Naive B cell (primary cell): ENCODE data around the gene AJM1. TPM values are rescaled to one million over a fixed set of nuclear protein-coding genes. Genes with fewer than 3 reads are reported as not detected.

Source experiments
- ATAC-seq, 2 donors: fragments of 150-1000 bp; cut with Tn5 transposase; 2 replicates each; pipeline ENCODE4 v1.10.0; 2021; ENCODE audit warnings: low read depth in 2 of 2, mild to moderate bottlenecking in 2 of 2, moderate library complexity in 2 of 2
- DNase-seq: peaks from one replicate; pipeline ENCODE4 v3.0.0; 2022
- H3K27ac Mint-ChIP-seq, 6 donors: one replicate each; pipeline ENCODE4 v1.8.0; 2020 to 2022; ENCODE audit warnings: mild to moderate bottlenecking in 6 of 6, mixed read lengths in 6 of 6, moderate library complexity in 5 of 6, inconsistent platforms in 2 of 6
- H3K27me3 Mint-ChIP-seq, 3 donors: one replicate each; pipeline ENCODE4 v1.8.0; 2021 to 2022; ENCODE audit warnings: mixed read lengths in 3 of 3, mild to moderate bottlenecking in 1 of 3
- H3K36me3 Mint-ChIP-seq, 2 donors: one replicate each; pipeline ENCODE4 v1.8.0; 2020 to 2022; ENCODE audit warnings: mixed read lengths in 2 of 2, inconsistent platforms in 1 of 2, mild to moderate bottlenecking in 1 of 2
- H3K4me1 Mint-ChIP-seq, 3 donors: one replicate each; pipeline ENCODE4 v1.8.0; 2020 to 2022; ENCODE audit warnings: mixed read lengths in 3 of 3, inconsistent platforms in 1 of 3, mild to moderate bottlenecking in 1 of 3, moderate library complexity in 1 of 3
- H3K4me3 Mint-ChIP-seq, 8 donors: one replicate each; pipeline ENCODE4 v1.8.0; 2020 to 2022; ENCODE audit warnings: mild to moderate bottlenecking in 8 of 8, mixed read lengths in 8 of 8, moderate library complexity in 8 of 8, inconsistent platforms in 2 of 8
- H3K9me3 Mint-ChIP-seq, 7 donors: one replicate each; pipeline ENCODE4 v1.8.0; 2020 to 2022; ENCODE audit warnings: mixed read lengths in 7 of 7, mild to moderate bottlenecking in 5 of 7, inconsistent platforms in 2 of 7, moderate library complexity in 1 of 7
- polyA plus RNA-seq, 6 donors: library from polyadenylated mRNA; unstranded; fragments of 300-500 nt; fragmentation: Illumina TruSeq; gene quantifications; one replicate each; pipeline ENCODE4 v1.2.3, GENCODE V29; 2021; ENCODE audit warnings: low read depth in 6 of 6

AJM1 gene
- polyA plus RNA-seq, 6 donors from 2014 or later = 0.08 TPM; not detected in 5

GRCh38 chr9:136803551-136804508 lies 38.4 kb upstream of the AJM1 start:
- ATAC-seq (no peak), DNase-seq (no peak)
- no peaks in the 10 kb centered on the region for H3K9me3 Mint-ChIP-seq
- H3K4me1 Mint-ChIP-seq = peaks cover 31 to 46% (median 31%) of the 10 kb centered on the region in 3 donors
- H3K4me3 Mint-ChIP-seq = peak overlapping the region in 4 of 8 donors; percentile 39 to 71 (median 69)
- no peaks in the 10 kb centered on the region for H3K36me3 Mint-ChIP-seq
- no peaks in the 10 kb centered on the region for H3K27me3 Mint-ChIP-seq
- H3K27ac Mint-ChIP-seq = peak overlapping the region in 2 of 6 donors; percentile 47 to 51

DNA sequence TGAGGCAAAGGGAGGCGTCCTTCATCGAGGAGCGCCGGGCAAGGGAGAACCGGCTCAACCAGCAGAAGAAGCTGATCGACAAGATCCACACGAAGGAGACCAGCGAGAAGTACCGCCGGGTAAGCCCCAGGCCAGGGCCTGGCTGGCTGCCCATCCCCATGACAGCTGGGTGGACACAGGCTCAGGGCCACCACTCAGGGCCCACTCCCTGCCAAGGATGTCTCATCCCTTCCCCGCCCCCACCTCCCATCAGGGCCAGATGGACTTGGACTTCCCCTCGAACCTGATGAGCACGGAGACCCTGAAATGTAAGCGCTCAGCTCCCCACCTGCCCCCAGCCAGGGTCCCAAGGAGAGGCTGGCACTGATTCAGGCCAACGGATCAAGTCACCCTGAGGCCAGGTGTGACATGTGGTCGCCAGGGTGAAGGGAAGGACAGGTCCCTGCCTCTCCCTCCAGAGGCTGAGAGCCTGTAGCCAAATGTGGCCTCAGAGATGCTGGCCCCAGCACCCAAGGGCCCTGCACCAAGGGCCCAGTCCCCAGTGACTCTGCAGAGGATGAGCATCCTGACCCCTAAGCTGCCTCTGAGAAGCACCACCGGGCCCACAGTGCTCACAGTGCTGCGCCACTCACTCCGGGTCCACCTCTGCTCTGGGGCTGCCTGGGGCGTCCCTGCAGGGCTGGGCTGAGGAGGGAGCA lies 37.6 kb upstream of the AJM1 start:
- Mint-ChIP-seq H3K27ac (no peak overlapping the region), H3K27me3 (no peaks in the 10 kb centered on the region)

GRCh38 chr9:136805207-136805740 lies 37.0 kb upstream of the AJM1 start:
- Mint-ChIP-seq H3K4me3 (peak overlapping the region in 3 of 8 donors; percentile 47 to 89 (median 62)), H3K9me3 (no peaks in the 10 kb centered on the region), H3K4me1 (peaks cover 33 to 54% (median 44%) of the 10 kb centered on the region in 3 donors), H3K27me3 (no peaks in the 10 kb centered on the region), H3K36me3 (no peaks in the 10 kb centered on the region), H3K27ac (peak overlapping the region in 2 of 6 donors; percentile 30 to 70)
- DNase-seq (no peak), ATAC-seq (no peak)

More for the DNA sequence above, 37.6 kb upstream of the AJM1 start:
- Mint-ChIP-seq H3K4me1 (peaks cover 35 to 53% (median 40%) of the 10 kb centered on the region in 3 donors), H3K36me3 (no peaks in the 10 kb centered on the region), H3K9me3 (no peaks in the 10 kb centered on the region), H3K4me3 (peak overlapping the region in 1 of 8 donors; percentile 71)
- DNase-seq (no peak), ATAC-seq (no peak)

GRCh38 chr9:136806067-136806466 lies 36.2 kb upstream of the AJM1 start:
- ATAC-seq (no peak), DNase-seq (no peak)
- H3K27ac Mint-ChIP-seq = no peak overlapping the region
- H3K36me3 Mint-ChIP-seq = no peaks in the 10 kb centered on the region
- peak overlapping the region in 6 of 8 donors; percentile 86 to 94 (median 90) for H3K4me3 Mint-ChIP-seq
- H3K4me1 Mint-ChIP-seq = peaks cover 27 to 50% (median 39%) of the 10 kb centered on the region in 3 donors
- no peaks in the 10 kb centered on the region for H3K27me3 Mint-ChIP-seq
- H3K9me3 Mint-ChIP-seq = no peaks in the 10 kb centered on the region

- peaks cover 24 to 47% (median 33%) of the 10 kb centered on the region in 3 donors for H3K4me1 Mint-ChIP-seq
- H3K36me3 Mint-ChIP-seq = no peaks in the 10 kb centered on the region
- DNase-seq (no peak), ATAC-seq (no peak)
- H3K4me3 Mint-ChIP-seq = peak overlapping the region; percentile 86 to 94 (median 90)
- H3K9me3 Mint-ChIP-seq = no peaks in the 10 kb centered on the region
- H3K27me3 Mint-ChIP-seq = no peaks in the 10 kb centered on the region
- peak overlapping the region in 5 of 6 donors; percentile 85 to 96 (median 92) for H3K27ac Mint-ChIP-seq
These were observed 35.6 kb upstream of the AJM1 start for GRCh38 chr9:136806631-136807201.

- H3K4me1 Mint-ChIP-seq = peaks cover 24 to 47% (median 32%) of the 10 kb centered on the region in 3 donors
- H3K4me3 Mint-ChIP-seq = peak within 1 kb of the TSS; percentile 86 to 95 (median 91)
These were observed 34.8 kb upstream of the AJM1 start, which contains the start of gene RABL6 for GRCh38 chr9:136807281-136808074. Gene RABL6, plus strand, starts transcription at chr9:136807948. Its CDS starts 249 bp downstream, at chr9:136808197.

DNA sequence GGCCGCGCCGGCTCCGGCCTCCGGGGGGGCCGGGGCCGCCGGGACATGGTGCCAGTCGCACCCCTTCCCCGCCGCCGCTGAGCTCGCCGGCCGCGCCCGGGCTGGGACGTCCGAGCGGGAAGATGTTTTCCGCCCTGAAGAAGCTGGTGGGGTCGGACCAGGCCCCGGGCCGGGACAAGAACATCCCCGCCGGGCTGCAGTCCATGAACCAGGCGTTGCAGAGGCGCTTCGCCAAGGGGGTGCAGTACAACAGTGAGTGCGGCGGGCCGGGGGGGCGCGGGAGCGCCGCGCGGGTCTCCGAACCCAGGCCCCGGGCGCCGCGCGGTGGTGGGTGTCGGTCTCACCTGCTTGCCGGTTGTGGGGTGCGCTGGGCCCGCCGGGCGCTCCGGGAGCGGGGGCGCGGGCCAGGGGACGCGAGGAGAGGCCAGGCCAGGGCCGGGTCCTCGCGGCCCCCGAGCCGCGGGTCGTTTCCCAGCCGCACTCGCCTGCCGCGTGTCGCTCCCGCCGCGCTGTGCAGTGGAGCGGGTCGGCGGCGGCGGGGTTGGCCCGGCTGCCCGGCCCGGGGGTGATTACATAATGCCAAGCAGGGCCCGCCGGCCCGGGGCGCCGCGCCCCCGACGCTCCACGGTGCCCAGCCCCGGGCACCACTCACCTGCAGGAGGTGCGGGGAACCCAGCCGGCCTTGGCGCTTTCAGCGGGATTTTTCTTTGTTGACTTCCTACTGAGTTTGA lies 34.0 kb upstream of the AJM1 start:
- DNase-seq (no peak), ATAC-seq (peak; percentile 42 to 49)
- H3K9me3 Mint-ChIP-seq = no peaks in the 10 kb centered on the region

More at GRCh38 chr9:136807281-136808074, 34.8 kb upstream of the AJM1 start, which contains the start of gene RABL6:
- peak; percentile 86 for DNase-seq
- Mint-ChIP-seq H3K27ac (peak within 1 kb of the TSS; percentile 78 to 96 (median 93)), H3K9me3 (no peaks in the 10 kb centered on the region), H3K36me3 (no peaks in the 10 kb centered on the region), H3K27me3 (no peaks in the 10 kb centered on the region)
- ATAC-seq = peak; percentile 84 to 85

DNA sequence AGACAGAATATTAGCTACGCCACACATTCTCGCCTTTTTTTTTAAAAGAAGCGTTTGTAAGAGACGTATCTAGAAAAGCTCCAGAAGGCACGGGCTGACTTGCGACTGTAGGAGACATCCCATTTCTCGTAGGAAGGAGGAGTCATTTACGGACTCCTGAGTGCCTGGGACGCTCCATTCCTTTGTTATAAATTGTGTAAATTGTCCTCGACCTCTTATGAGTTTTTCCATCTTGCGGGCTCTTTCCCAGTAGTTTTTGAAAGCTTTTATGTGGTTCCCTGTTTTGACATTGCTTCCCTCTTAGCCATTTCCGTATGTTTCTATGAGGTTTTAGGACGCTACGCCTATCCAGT lies 33.5 kb upstream of the AJM1 start:
- H3K4me1 Mint-ChIP-seq = peaks cover 35 to 53% (median 36%) of the 10 kb centered on the region in 3 donors

More for the DNA sequence above, 34.0 kb upstream of the AJM1 start:
- Mint-ChIP-seq H3K27me3 (no peaks in the 10 kb centered on the region), H3K4me1 (peaks cover 31 to 53% (median 35%) of the 10 kb centered on the region in 3 donors), H3K36me3 (no peaks in the 10 kb centered on the region), H3K4me3 (peak overlapping the region; percentile 81 to 93 (median 86)), H3K27ac (peak overlapping the region in 5 of 6 donors; percentile 41 to 95 (median 70))

GRCh38 chr9:136814725-136815421 lies 27.4 kb upstream of the AJM1 start:
- Mint-ChIP-seq H3K9me3 (no peaks in the 10 kb centered on the region), H3K27ac (no peak overlapping the region), H3K27me3 (no peaks in the 10 kb centered on the region), H3K36me3 (peaks cover 4 to 21% of the 10 kb centered on the region in 2 donors), H3K4me1 (peaks cover 25 to 38% (median 37%) of the 10 kb centered on the region in 3 donors), H3K4me3 (peak overlapping the region in 2 of 8 donors; percentile 55 to 70)
- ATAC-seq (no peak), DNase-seq (no peak)

More for the DNA sequence above, 33.5 kb upstream of the AJM1 start:
- Mint-ChIP-seq H3K27ac (peak overlapping the region in 5 of 6 donors; percentile 41 to 95 (median 92)), H3K4me3 (peak overlapping the region; percentile 77 to 92 (median 84)), H3K36me3 (peaks cover 0 to 4% of the 10 kb centered on the region in 2 donors), H3K9me3 (no peaks in the 10 kb centered on the region), H3K27me3 (no peaks in the 10 kb centered on the region)
- ATAC-seq = no peak
- no peak for DNase-seq

- H3K27me3 Mint-ChIP-seq = no peaks in the 10 kb centered on the region
- peaks cover 21 to 35% (median 33%) of the 10 kb centered on the region in 3 donors for H3K4me1 Mint-ChIP-seq
- H3K27ac Mint-ChIP-seq = no peak overlapping the region
- ATAC-seq = no peak
- no peaks in the 10 kb centered on the region for H3K9me3 Mint-ChIP-seq
- no peak overlapping the region for H3K4me3 Mint-ChIP-seq
- no peak for DNase-seq
- peaks cover 4 to 21% of the 10 kb centered on the region in 2 donors for H3K36me3 Mint-ChIP-seq
These were observed 26.9 kb upstream of the AJM1 start for GRCh38 chr9:136815422-136815782.
